Suppressor macrophage (primary cell): Measurements from ENCODE around the gene STOX1.
A peak's percentile ranks its signal among the peaks of the same experiment; 100 is the strongest.
"Not testable (repeated sequence)": the region's sequence is repeated elsewhere in the genome, so short reads cannot be mapped to it uniquely, and the experiment has no call there.

Experiments used
- DNase-seq, 4 experiments: peaks; one replicate each; pipeline ENCODE4 v3.0.0-alpha.2; 2020 to 2022

STOX1 gene

DNA sequence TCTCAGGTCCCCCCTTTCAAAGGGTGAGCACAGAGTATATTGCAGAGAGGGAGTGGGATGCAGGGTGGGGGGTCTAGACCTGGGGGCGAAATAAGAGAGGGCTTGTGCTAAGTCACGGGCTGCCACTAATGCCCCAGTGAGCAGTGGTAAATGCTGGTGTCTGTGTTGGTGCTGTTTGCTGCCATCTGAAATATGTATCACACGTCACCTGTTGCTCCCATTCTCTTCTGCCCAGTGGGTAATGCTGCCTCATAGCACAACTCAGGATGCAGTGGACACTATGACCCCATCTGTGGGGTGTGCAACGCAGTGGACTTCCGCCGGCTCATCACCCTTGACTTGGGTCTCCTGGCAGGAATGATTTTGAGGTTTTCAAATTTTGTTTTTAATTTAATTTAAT lies 2.6 kb downstream of the STOX1 start:
- DNase-seq: no peak

DNA sequence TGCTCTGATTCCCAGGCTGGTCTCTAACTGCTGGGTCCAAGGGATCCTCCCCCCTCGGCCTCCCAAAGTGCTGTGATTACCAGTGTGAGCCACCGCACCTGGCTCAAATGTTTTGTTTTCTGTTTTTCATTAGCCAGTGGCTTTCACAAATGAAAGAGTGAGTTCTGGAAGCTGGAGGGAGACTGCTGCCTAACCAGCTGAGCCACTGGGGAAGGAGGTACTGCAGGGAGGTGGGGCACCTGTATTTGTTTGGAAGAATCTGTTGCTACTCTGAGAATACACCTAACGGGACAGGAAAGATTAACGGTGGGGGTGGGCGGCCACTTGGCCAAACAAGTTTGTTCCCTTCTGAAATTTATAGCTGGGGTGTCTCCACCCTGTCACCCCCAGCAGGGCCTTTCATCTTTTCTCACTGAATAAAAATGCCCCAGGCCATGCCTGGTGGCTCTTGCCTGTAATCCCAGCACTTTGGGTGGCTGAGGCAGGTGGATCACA lies 4.7 kb downstream of the STOX1 start:
- no peak for DNase-seq

DNA sequence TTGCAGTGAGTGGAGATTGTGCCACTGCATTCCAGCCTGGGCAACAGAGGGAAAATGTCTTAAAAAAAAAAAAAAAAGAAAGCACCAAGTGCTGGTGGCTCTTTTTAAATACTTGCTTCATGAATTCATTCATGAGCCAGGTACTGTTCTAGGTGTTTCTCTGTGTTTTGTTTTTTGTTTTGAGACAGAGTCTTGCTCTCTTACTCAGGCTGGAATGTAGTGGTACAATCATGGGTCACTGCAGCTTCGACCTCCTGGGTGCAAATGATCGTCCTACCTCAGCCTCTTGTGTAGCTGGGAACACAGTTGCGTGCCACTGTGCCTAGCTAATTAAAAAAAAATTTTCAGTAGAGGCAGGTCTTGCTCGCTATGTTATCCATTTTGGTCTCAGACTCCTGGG lies 5.3 kb downstream of the STOX1 start:
- no peak for DNase-seq

DNA sequence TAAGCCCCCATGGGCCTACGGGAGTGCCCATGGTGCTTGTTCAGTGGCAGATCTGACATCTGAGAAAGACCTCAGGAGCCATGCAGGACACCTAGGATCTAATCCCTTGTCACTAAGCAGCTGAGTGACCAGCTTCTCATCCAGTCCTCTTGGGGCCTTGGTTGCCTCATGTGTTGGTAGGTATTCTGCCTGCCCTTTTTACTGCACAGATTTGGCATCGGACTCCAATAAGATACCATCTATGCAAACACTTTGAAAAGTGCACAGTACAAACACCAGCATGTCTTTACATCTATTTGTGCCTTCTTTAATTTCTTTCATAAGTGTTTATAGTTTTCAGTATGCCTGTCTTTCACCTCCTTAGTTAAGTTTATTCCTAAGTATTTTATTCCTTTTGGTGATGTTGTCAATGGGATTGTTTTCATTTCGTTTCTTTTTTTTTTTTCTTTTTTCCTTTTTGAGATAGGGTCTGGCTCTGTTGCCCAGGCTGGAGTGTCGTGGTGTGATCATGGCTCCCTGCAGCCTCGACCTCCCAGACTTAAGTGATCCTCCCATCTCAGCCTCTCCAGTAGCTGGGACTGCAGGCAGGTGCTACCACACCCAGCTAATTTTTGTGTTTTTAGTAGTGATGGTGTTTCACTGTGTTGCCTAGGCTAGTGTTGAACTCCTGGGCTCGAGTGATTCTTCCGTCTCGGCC lies 10.4 kb downstream of the STOX1 start:
- DNase-seq: no peak

- DNase-seq: not testable (repeated sequence)
Observed at GRCh38 chr10:68840650-68841049, 13.3 kb downstream of the STOX1 start.

DNA sequence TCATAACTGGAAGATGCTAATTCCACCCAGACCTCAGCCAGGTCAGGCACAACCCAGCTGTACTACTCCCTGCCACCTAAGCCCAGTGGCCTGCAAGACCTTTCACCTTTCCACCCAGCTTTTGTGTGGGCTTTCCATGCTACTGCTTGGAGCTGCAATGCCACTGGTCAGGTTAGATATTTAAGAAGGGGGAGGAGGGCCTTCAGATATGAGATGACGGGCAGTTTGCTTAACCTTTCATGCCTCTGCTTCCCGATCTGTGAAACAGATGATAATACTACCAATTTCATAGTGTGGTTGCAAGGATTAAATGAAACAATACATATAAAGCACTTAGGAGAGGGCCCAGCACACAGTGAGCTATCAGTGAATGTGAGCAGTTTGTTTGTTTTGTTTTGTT lies 20.9 kb downstream of the STOX1 start:
- no peak for DNase-seq

DNA sequence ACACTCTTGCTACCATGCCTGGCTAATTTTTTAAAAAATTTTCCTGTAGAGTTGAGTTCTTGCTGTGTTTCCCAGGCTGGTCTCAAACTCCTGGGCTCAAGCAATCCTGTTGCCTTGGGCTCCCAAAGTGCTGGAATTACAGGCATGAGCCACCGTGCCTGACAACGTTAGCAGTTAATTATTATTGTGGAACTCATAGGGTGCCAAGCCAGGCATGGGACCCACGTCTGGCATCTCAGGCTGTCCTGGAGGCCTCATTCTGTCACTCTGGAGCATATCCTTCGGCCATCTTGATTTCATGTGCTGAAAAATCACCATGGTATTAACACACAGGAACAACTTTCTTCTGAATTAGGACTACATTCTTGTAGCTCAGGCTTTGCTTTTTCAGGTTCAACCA lies 21.5 kb downstream of the STOX1 start:
- no peak for DNase-seq

GRCh38 chr10:68856352-68856751 lies 29.0 kb downstream of the STOX1 start:
- DNase-seq: no peak

DNA sequence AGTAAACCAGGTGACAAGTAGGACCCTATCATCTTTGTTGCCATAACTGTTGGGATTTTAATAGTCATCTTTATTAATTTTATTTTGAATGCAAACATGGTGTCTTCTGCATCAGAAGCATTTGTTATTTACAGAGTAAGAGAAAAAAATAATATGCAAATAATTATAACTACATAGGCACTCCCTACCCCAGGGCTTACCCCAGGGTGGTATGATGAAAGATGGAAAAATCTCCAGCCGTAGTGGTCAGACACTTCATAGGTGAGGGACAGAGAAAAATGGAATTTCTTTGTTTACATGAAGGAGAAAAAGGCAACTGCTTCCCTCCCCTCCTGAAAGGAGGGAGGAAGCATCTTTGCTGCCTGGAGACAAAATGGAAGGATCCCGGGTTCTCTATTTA lies 29.7 kb downstream of the STOX1 start:
- DNase-seq: no peak

DNA sequence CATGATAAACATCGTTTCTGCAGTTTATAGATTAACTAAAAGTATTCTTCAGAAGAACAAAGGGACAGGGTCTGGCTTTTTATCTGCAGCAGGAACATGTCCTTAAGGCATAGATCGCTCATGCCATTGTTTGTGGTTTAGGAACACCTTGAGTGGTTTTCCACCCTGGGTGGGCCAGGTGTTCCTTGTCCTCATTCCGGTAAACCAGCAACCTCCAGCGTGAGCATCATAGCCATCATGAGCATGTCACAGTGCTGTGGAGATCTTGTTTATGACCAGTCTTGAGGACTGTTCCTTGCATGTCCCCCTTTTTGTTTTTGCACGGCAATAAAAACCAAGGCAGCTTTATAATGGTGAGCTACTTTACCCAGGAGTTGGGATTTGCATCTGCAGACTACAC lies 33.9 kb downstream of the STOX1 start:
- DNase-seq: peak in 2 of 4 experiments; percentile 3 to 5

DNA sequence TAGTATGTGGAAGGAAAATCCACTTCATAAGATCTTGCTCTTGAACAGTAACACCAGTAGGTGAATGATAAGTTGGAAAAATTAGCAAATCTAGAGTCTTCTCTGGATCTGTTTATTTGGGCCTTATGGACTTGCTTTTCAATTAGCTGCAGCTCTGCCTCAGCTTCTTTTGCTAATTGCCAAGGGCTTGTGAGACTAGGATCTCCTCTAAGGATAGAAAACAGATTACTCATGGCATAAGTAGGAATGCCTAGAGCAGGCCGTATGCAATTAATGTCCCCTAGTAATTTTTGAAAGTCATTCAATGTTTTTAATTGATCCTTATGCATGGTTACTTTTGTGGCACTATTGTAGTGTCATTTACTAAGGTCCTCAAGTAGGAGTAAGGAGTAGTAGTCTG lies 37.3 kb downstream of the STOX1 start:
- no peak for DNase-seq

- not testable (repeated sequence) for DNase-seq
Observed at GRCh38 chr10:68868173-68868572, 40.8 kb downstream of the STOX1 start.

DNA sequence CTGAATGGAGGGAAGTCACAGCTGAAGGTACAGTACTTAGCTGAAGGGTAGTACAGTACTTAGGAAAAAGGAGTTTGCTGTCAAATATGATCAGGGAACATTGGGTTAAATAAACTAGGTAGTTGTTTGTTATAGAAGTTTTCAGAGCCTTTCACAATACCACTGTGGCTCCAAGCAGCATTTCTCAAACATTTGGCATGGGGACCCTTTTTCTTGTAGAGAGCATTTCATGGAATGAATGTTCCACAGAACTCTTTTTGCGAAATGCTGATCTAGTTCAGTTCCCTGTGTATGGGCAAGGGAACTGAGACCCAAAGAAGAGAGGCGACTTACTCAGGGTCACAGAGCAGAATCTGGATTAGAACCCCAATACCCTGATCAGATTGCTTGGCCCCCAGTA lies 42.3 kb downstream of the STOX1 start:
- no peak for DNase-seq

DNA sequence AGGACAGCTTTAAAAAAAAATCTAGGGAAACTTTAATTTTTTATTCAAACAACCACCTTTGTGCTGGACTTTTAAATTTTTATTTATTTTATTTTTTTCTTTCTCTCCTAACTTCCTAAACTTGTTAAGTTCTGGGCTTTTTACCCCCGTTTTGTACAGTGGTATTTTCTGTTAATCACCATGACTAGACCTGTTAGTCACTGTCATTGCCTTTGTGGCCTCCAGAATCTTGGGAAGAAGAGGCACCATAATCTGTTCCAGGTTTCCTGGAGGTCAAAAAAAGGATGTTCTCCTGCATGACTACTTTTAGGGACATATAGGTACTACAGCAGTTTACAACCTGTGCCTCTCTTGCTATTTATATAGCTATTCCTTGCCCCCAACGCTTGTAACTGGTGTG lies 42.7 kb downstream of the STOX1 start:
- DNase-seq: no peak

- no peak for DNase-seq
Observed at GRCh38 chr10:68870545-68871104, 43.3 kb downstream of the STOX1 start.

- no peak for DNase-seq
Observed at GRCh38 chr10:68871105-68871711, 43.9 kb downstream of the STOX1 start.

GRCh38 chr10:68871731-68872342 lies 44.5 kb downstream of the STOX1 start:
- no peak for DNase-seq

DNA sequence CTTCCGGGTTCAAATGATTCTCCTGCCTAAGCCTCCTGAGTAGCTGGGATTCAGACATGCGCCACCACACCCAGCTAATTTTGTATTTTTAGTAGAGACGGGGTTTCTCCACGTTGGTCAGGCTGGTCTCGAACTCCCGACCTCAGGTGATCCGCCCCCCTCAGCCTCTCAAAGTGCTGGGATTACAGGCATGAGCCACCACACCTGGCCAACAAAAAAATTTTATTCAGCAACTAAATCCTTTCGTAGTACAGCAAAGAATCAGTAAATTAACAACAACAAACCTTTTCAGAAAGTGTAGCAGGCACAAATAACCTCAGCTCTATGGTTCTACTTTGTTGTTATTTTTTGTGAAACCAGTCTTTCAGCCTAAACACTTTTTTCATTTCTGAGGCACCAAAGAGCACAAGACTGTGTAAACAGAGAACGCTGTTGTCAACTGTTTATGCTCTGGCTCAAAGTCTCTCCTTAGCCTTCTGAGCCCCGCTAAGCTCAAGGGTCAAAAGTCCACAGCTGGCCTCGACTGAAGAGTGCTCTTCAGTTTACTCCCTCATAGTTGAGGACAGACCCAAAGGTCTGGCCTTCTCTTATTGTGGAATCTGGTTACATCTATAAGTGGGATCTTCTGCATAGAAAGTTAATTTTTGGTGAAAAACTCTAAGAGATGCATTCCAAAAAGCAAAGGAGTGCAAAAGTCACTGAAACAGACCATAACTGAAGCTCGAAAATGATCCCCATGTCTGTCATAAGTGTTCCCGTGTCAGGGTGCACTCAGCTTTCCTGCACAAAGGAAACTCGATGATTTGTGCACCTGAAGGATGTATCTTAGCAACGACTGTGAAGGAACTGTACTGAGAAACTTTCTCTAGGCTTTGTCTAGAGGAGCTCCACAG lies 49.2 kb downstream of the STOX1 start:
- no peak for DNase-seq

GRCh38 chr10:68877482-68878110 lies 50.3 kb downstream of the STOX1 start:
- DNase-seq: no peak

- no peak for DNase-seq
Observed at GRCh38 chr10:68878496-68878895, 51.2 kb downstream of the STOX1 start.

- DNase-seq: no peak
Observed at GRCh38 chr10:68879628-68880027, 52.3 kb downstream of the STOX1 start.

GRCh38 chr10:68880181-68880580 lies 52.9 kb downstream of the STOX1 start:
- no peak for DNase-seq
